ENCODE measurements around the gene IL19. TPM values are rescaled to one million over a fixed set of nuclear protein-coding genes. Genes with fewer than 3 reads are reported as not detected.

The IL19 gene
- total RNA-seq, 1 experiment from 2014 or later, result not detected

- no peak overlapping the region for H3K9ac ChIP-seq (ENCODE audit: extremely low read depth, insufficient read length, low read length)
Measured at GRCh38 chr1:206805357-206805756, 34.8 kb downstream of the IL19 start.

More at GRCh38 chr1:206805357-206805756, 34.8 kb downstream of the IL19 start:
- no peaks in the 10 kb centered on the region for H3K79me2 ChIP-seq (ENCODE audit: insufficient read depth, low read length)
- H4K91ac ChIP-seq (ENCODE audit: insufficient read length, low read depth, low read length), result no peak overlapping the region
- H3K18ac ChIP-seq (ENCODE audit: insufficient read length, low read depth, low read length), result no peak overlapping the region
- no peak overlapping the region for H4K5ac ChIP-seq (ENCODE audit: insufficient read length, low read depth, low read length)
- no peak overlapping the region for H3K23ac ChIP-seq (ENCODE audit: insufficient read length, low read depth, low read length)
- WGBS (ENCODE audit: extremely low coverage, insufficient read length, low lambda C conversion rate), result no CpG with 5 or more reads among the region's 1 CpG
- no peak overlapping the region for H2BK20ac ChIP-seq (ENCODE audit: low read depth, low read length, poor library complexity, severe bottlenecking)
- H2BK12ac ChIP-seq (ENCODE audit: insufficient read length, low read depth, low read length), result no peak overlapping the region
- H4K8ac ChIP-seq (replicated peaks; ENCODE audit: insufficient read length, low read depth, low read length), result no peak overlapping the region
- no peaks in the 10 kb centered on the region for H3K23me2 ChIP-seq (ENCODE audit: insufficient read length, low read depth, low read length, poor library complexity, severe bottlenecking)
- H3K9me3 ChIP-seq (ENCODE audit: control insufficient read depth, low read depth, low read length), result no peaks in the 10 kb centered on the region
- no peak overlapping the region for H2BK5ac ChIP-seq (ENCODE audit: insufficient read length, low read length)
- H3K4me1 Mint-ChIP-seq, result peaks cover 2 to 10% of the 10 kb centered on the region in 2 experiments; a peak in 3 of 4 replicates
- H3K4me3 Mint-ChIP-seq, result no peak overlapping the region
- H2AK5ac ChIP-seq (ENCODE audit: insufficient read length, low read length), result no peak overlapping the region
- no peaks in the 10 kb centered on the region for H3K4me1 ChIP-seq (ENCODE audit: insufficient read depth, low read length)
- no peak for DNase-seq
- no peak for TF ChIP-seq CTCF (conservative IDR thresholded peaks at IDR 0.05)
- no peak overlapping the region for H3K4ac ChIP-seq (ENCODE audit: low read depth, low read length)
- no peak overlapping the region for H3K56ac ChIP-seq (ENCODE audit: insufficient read length, low read depth, low read length)
- H3K79me1 ChIP-seq (ENCODE audit: insufficient read depth, low read depth, low read length, poor library complexity, severe bottlenecking), result no peaks in the 10 kb centered on the region
- H3K27ac Mint-ChIP-seq, result no peak overlapping the region
- no peak overlapping the region for H3T11ph ChIP-seq (ENCODE audit: low read length)
- no peak overlapping the region for H2BK15ac ChIP-seq (ENCODE audit: low read depth, low read length)
- H3K4me2 ChIP-seq (ENCODE audit: insufficient read depth, insufficient read length, low read length), result no peak overlapping the region
- no peak overlapping the region for H3K14ac ChIP-seq (ENCODE audit: insufficient read depth, low read length)
- H2BK120ac ChIP-seq (ENCODE audit: low read depth, low read length, poor library complexity, severe bottlenecking), result no peak overlapping the region
- no peak overlapping the region for H3K27ac ChIP-seq (ENCODE audit: insufficient read length, low read depth, low read length)
- H3K9me3 Mint-ChIP-seq, result no peaks in the 10 kb centered on the region
- H3K27me3 ChIP-seq (ENCODE audit: insufficient read depth, low read length), result no peaks in the 10 kb centered on the region
- H2AFZ ChIP-seq (ENCODE audit: low read length), result no peak overlapping the region
- H3K36me3 Mint-ChIP-seq (ENCODE audit: insufficient read depth in 1 of 3, low read depth in 3 of 3), result no peaks in the 10 kb centered on the region
- peaks cover 9% of the 10 kb centered on the region for H3K27me3 Mint-ChIP-seq (ENCODE audit: low read depth)
- H4K20me1 ChIP-seq (ENCODE audit: control insufficient read depth, insufficient read depth, insufficient read length), result no peaks in the 10 kb centered on the region

All from H9 (cell line).